MM.1S (cell line): ENCODE data around the gene AKR1C3.
"Not testable (repeated sequence)": the region's sequence is repeated elsewhere in the genome, so short reads cannot be mapped to it uniquely, and the experiment has no call there.

Experiments used
- DNase-seq: peaks from one replicate; pipeline ENCODE4 v3.0.0-alpha.2; 2015
- H2AFZ ChIP-seq: fragments of 300-600 bp; sonication (generic); 2 replicates; pipeline ENCODE4 v1.6.0; 2016; ENCODE audit warnings: antibody characterized with exemption, low read length
- H3F3A ChIP-seq: fragments of 300-600 bp; sonication (generic); 2 replicates; pipeline ENCODE4 v1.6.1; 2016; ENCODE audit warnings: mild to moderate bottlenecking, antibody characterized with exemption, low read length, moderate library complexity, mixed read lengths; ENCODE audit not compliant: insufficient read depth
- H3K27ac ChIP-seq: fragments of 300-600 bp; sonication (generic); 2 replicates; pipeline ENCODE4 v1.5.1; 2016; ENCODE audit warnings: mild to moderate bottlenecking, low read length
- H3K27me3 ChIP-seq: fragments of 300-600 bp; sonication (generic); replicated peaks from 2 replicates; pipeline ENCODE4 v1.6.0; 2016; ENCODE audit warnings: low read length; ENCODE audit not compliant: insufficient read depth
- H3K36me3 ChIP-seq: fragments of 300-600 bp; sonication (generic); replicated peaks from 2 replicates; pipeline ENCODE4 v1.6.1; 2016; ENCODE audit warnings: mild to moderate bottlenecking, low read length, mixed read lengths; ENCODE audit not compliant: insufficient read depth
- H3K4me1 ChIP-seq: fragments of 300-600 bp; sonication (generic); 2 replicates; pipeline ENCODE4 v1.6.1; 2016; ENCODE audit warnings: low read length, mixed read lengths
- H3K4me2 ChIP-seq: fragments of 300-600 bp; sonication (generic); 2 replicates; pipeline ENCODE4 v1.6.0; 2016; ENCODE audit warnings: low read depth, low read length
- H3K4me3 ChIP-seq: fragments of 300-600 bp; sonication (generic); 2 replicates; pipeline ENCODE4 v1.5.1; 2016; ENCODE audit warnings: low read length, mixed read lengths
- H3K79me2 ChIP-seq: fragments of 300-600 bp; sonication (generic); 2 replicates; pipeline ENCODE4 v1.6.1; 2016; ENCODE audit warnings: mixed run types, low read length, mixed read lengths
- H3K9ac ChIP-seq: fragments of 300-600 bp; sonication (generic); 2 replicates; pipeline ENCODE4 v1.6.1; 2016; ENCODE audit warnings: low read length, mixed read lengths
- H3K9me2 ChIP-seq: fragments of 300-600 bp; sonication (generic); replicated peaks from 2 replicates; pipeline ENCODE4 v1.6.1; 2016; ENCODE audit warnings: mild to moderate bottlenecking, low read length, mixed read lengths; ENCODE audit not compliant: insufficient read depth
- H3K9me3 ChIP-seq: fragments of 300-600 bp; sonication (generic); replicated peaks from 2 replicates; pipeline ENCODE4 v1.6.1; 2016; ENCODE audit warnings: mild to moderate bottlenecking, low read length, mixed read lengths; ENCODE audit not compliant: insufficient read depth
- H4K20me1 ChIP-seq: fragments of 300-600 bp; sonication (generic); 2 replicates; pipeline ENCODE4 v1.6.1; 2016; ENCODE audit warnings: mild to moderate bottlenecking, low read length, moderate library complexity, mixed read lengths; ENCODE audit not compliant: insufficient read depth
- EZH2 ChIP-seq: fragments of 300-600 bp; sonication (generic); optimal IDR thresholded peaks from 2 replicates; pipeline ENCODE3; 2017; ENCODE audit warnings: low read depth, mild to moderate bottlenecking, antibody characterized with exemption, low read length, mixed read lengths
- EZH2phosphoT487 ChIP-seq: fragments of 300-600 bp; sonication (generic); IDR thresholded peaks from 2 replicates; pipeline ENCODE4 v1.6.1; 2018; ENCODE audit warnings: antibody characterized with exemption, low read length
- TF ChIP-seq, protein P1 (sequence below): fragments of 300-600 bp; sonication (generic); IDR thresholded peaks from 2 replicates; pipeline ENCODE4 v1.5.1; 2016; ENCODE audit warnings: antibody characterized with exemption, low read length, mixed read lengths

The AKR1C3 gene

DNA sequence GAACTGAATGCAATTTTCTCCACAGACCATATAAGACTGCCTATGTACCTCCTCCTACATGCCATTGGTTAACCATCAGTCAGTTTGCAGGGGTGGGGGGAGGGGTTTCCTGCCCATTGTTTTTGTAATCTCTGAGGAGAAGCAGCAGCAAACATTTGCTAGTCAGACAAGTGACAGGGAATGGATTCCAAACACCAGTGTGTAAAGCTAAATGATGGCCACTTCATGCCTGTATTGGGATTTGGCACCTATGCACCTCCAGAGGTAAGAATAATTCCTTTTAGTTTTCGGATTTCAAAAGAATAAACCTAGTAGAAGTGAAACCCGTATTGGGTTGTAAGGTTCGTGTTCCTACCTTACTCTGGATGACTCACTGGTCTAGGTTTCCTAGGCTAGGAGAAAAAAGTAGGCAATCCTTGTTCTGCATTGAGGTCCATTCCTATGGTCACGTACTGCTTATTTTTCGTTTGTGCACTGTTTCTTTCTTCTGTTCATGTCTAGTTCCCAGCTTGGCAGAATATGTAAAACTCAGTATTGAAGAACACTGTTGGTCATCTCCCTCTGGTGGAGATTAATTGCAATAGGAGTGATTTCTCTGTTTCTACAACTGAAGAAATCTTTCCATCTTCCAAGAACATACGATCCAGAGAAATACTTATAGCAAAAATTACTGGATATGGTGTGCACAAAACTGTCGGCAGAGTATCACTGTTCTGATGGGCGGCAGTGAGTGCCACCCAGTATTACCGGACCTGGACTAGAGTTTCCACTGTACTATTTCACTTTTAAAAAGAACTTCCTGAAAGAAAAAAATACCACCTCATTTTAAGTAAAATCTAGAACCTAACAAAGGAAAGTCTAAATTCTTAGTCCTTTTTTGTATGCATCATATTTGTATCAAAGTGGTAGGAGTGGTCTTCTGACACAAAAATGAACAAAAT is at the start of gene AKR1C3:
AKR1C3 (plus strand) TSS at position 150 of the 941 bp plus-strand sequence; CDS start at position 181, 31 bp downstream.
- no peaks in the 10 kb centered on the region for H3K79me2 ChIP-seq
- H2AFZ ChIP-seq, result peak within 1 kb of the TSS; percentile 86
- H3K27ac ChIP-seq, result no peak within 1 kb of the TSS
- H3K4me1 ChIP-seq, result no peaks in the 10 kb centered on the region
- peak within 1 kb of the TSS; percentile 66 for H3K4me3 ChIP-seq
- H3K9ac ChIP-seq, result peak within 1 kb of the TSS; percentile 52; the same call in 1 of the 2 replicates
- H3F3A ChIP-seq, result no peaks in the 10 kb centered on the region
- H3K9me3 ChIP-seq, result no peaks in the 10 kb centered on the region
- no peaks in the 10 kb centered on the region for H3K36me3 ChIP-seq
- peak; percentile 77 for DNase-seq
- H3K27me3 ChIP-seq, result no peaks in the 10 kb centered on the region
- H3K4me2 ChIP-seq, result peak within 1 kb of the TSS; percentile 72
- TF ChIP-seq EZH2phosphoT487, result no peak
- TF ChIP-seq, protein P1, sequence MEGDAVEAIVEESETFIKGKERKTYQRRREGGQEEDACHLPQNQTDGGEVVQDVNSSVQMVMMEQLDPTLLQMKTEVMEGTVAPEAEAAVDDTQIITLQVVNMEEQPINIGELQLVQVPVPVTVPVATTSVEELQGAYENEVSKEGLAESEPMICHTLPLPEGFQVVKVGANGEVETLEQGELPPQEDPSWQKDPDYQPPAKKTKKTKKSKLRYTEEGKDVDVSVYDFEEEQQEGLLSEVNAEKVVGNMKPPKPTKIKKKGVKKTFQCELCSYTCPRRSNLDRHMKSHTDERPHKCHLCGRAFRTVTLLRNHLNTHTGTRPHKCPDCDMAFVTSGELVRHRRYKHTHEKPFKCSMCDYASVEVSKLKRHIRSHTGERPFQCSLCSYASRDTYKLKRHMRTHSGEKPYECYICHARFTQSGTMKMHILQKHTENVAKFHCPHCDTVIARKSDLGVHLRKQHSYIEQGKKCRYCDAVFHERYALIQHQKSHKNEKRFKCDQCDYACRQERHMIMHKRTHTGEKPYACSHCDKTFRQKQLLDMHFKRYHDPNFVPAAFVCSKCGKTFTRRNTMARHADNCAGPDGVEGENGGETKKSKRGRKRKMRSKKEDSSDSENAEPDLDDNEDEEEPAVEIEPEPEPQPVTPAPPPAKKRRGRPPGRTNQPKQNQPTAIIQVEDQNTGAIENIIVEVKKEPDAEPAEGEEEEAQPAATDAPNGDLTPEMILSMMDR, result peak; percentile 73
- no peak for TF ChIP-seq EZH2
- H4K20me1 ChIP-seq, result no peaks in the 10 kb centered on the region
- H3K9me2 ChIP-seq, result no peaks in the 10 kb centered on the region

DNA sequence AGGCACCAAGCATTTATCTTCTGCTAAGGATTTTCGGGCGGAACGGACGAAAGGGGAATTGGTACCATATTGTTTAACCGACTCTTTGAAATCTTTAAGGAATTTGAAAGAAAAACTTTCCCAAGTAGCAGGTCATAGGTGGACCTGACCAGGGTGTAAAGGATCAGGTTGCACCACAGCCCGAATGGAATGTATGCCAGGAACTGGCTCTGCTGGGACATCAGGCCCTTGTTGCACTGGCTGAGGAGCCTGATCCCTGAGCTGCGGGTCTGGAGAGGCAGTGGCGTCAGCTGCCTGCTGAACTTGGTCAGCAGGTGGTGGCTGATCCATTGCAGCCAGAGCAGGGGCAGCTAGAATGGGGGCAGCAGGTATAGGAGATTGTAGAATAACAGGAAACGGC is 49.1 kb upstream of the AKR1C3 start:
- Histone ChIP-seq H2AFZ (no peak overlapping the region), H3K79me2 (no peaks in the 10 kb centered on the region), H3K27me3 (no peaks in the 10 kb centered on the region), H3K9me2 (no peaks in the 10 kb centered on the region), H3K9ac (no peak overlapping the region), H3K36me3 (no peaks in the 10 kb centered on the region), H3K4me2 (no peak overlapping the region), H3K27ac (no peak overlapping the region), H4K20me1 (no peaks in the 10 kb centered on the region), H3F3A (no peaks in the 10 kb centered on the region), H3K4me3 (no peak overlapping the region), H3K4me1 (no peaks in the 10 kb centered on the region), H3K9me3 (no peaks in the 10 kb centered on the region)
- DNase-seq, result no peak
- TF ChIP-seq, protein P1, result no peak
- TF ChIP-seq EZH2 (no peak), EZH2phosphoT487 (no peak)

DNA sequence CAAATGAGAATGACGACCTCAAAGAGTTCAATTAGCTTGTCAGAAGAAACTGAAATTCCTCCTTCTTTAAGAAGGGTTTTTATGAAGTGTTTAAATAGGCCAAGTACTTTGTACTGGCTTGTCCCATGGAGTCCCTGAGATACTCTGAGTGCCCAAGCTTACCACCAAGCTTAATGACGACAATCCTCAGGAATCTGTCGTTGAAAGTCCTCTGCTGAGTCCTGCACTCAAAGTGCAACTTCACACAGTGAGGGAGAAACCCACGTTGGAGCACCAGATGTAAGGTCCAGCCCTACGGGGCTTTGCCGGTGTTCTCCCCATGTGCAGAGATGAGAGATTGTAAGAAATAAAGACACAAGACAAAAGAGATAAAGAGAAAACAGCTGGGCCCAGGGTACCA is 47.8 kb upstream of the AKR1C3 start:
- Histone ChIP-seq H3K4me2 (no peak overlapping the region), H4K20me1 (no peaks in the 10 kb centered on the region), H3K9me3 (no peaks in the 10 kb centered on the region), H3K4me1 (no peaks in the 10 kb centered on the region), H3F3A (no peaks in the 10 kb centered on the region), H3K27ac (no peak overlapping the region), H3K36me3 (no peaks in the 10 kb centered on the region), H3K9me2 (no peaks in the 10 kb centered on the region), H2AFZ (no peak overlapping the region), H3K27me3 (no peaks in the 10 kb centered on the region), H3K4me3 (no peak overlapping the region), H3K79me2 (no peaks in the 10 kb centered on the region), H3K9ac (no peak overlapping the region)
- TF ChIP-seq EZH2phosphoT487 (no peak), EZH2 (no peak)
- TF ChIP-seq, protein P1, result no peak
- no peak for DNase-seq

DNA sequence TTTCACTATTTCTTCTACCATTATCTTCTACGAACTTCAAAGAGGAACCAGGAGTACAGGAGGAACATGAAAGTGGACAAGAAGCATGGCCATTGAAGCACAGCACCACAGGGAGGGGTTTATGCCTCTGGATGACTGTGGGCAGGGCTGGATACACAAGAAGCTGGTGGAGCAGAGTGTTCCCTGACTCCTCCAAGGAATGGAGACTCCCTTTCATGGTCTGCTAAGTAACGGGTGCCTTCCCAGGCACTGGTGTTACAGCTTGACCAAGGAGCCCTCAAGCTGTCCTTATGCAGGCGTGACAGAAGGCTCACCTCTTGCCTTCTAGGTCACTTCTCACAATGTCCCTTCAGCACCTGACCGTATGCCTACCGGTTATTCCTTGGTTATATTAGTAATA is 47.2 kb upstream of the AKR1C3 start:
- H3K36me3 ChIP-seq, DNase-seq, H3K4me1 ChIP-seq, H3K9ac ChIP-seq, H3K4me3 ChIP-seq, H3K9me3 ChIP-seq, H2AFZ ChIP-seq, H3K27ac ChIP-seq, H4K20me1 ChIP-seq, H3K4me2 ChIP-seq, H3K9me2 ChIP-seq, H3F3A ChIP-seq, H3K79me2 ChIP-seq, H3K27me3 ChIP-seq: not testable (repeated sequence)
